Measurements from ENCODE around the gene LCN15. TPM values are rescaled to one million over a fixed set of nuclear protein-coding genes. Genes with fewer than 3 reads are reported as not detected.
A peak's percentile ranks its signal among the peaks of the same experiment; 100 is the strongest.
"Not testable (repeated sequence)": the region's sequence is repeated elsewhere in the genome, so short reads cannot be mapped to it uniquely, and the experiment has no call there.

Gene LCN15
- total RNA-seq, 1 experiment from 2014 or later = not detected

DNA sequence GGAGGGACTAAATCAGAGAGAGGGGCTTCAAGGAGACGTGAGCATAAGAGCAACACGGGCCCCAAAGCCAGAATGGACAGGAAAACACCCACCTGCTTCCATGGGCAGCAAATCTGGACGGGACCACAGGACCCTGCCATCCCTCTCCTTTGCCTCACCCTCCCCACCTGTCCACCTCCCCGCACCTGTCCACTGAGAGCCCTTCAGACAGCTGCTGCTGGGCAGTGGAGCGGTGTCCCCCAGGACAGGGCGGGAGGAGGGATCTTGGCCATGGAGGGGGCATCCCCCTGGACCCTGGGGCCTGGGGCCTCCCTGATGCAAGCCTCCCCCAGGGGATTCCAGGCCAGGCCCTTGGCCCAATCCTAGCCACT is 34.4 kb upstream of the LCN15 start:
- no peak overlapping the region for H2AK5ac ChIP-seq (ENCODE audit: insufficient read length, low read length)
- H3K27me3 Mint-ChIP-seq (ENCODE audit: low read depth) = peaks cover 44% of the 10 kb centered on the region
- no peak overlapping the region for H3K4me2 ChIP-seq (ENCODE audit: insufficient read depth, insufficient read length, low read length)
- no peak overlapping the region for H2BK12ac ChIP-seq (ENCODE audit: insufficient read length, low read depth, low read length)
- H3K9me3 Mint-ChIP-seq = no peaks in the 10 kb centered on the region
- H2BK5ac ChIP-seq (ENCODE audit: insufficient read length, low read length) = no peak overlapping the region
- no peak overlapping the region for H2BK15ac ChIP-seq (ENCODE audit: low read depth, low read length)
- no peak overlapping the region for H3K56ac ChIP-seq (ENCODE audit: insufficient read length, low read depth, low read length)
- H3K9ac ChIP-seq (ENCODE audit: extremely low read depth, insufficient read length, low read length) = no peak overlapping the region
- no peaks in the 10 kb centered on the region; the same call in 1 of the 2 replicates for H3K4me1 ChIP-seq (ENCODE audit: insufficient read depth, low read length)
- H3K9me3 ChIP-seq (ENCODE audit: control insufficient read depth, low read depth, low read length) = no peaks in the 10 kb centered on the region
- no peak overlapping the region for H3K27ac ChIP-seq (ENCODE audit: insufficient read length, low read depth, low read length)
- DNase-seq = no peak
- H3K4me3 Mint-ChIP-seq = peak overlapping the region in 1 of 2 experiments; percentile 51; a peak in 1 of 5 replicates
- H4K8ac ChIP-seq (replicated peaks; ENCODE audit: insufficient read length, low read depth, low read length) = no peak overlapping the region
- peaks cover 20 to 31% of the 10 kb centered on the region in 2 experiments for H3K4me1 Mint-ChIP-seq
- no peak overlapping the region for H3K27ac Mint-ChIP-seq
- WGBS (ENCODE audit: extremely low coverage, insufficient read length, low lambda C conversion rate) = no CpG with 5 or more reads among the region's 6 CpGs
- no peak overlapping the region; the same call in 1 of the 2 replicates for H3K14ac ChIP-seq (ENCODE audit: insufficient read depth, low read length)
- no peaks in the 10 kb centered on the region for H3K79me2 ChIP-seq (ENCODE audit: insufficient read depth, low read length)
- no peak overlapping the region for H2AFZ ChIP-seq (ENCODE audit: low read length)
- no peak overlapping the region for H2BK20ac ChIP-seq (ENCODE audit: low read depth, low read length, poor library complexity, severe bottlenecking)
- H3K27me3 ChIP-seq (ENCODE audit: insufficient read depth, low read length) = no peaks in the 10 kb centered on the region; the same call in 1 of the 2 replicates
- H2BK120ac ChIP-seq (ENCODE audit: low read depth, low read length, poor library complexity, severe bottlenecking) = no peak overlapping the region
- TF ChIP-seq, protein P1, sequence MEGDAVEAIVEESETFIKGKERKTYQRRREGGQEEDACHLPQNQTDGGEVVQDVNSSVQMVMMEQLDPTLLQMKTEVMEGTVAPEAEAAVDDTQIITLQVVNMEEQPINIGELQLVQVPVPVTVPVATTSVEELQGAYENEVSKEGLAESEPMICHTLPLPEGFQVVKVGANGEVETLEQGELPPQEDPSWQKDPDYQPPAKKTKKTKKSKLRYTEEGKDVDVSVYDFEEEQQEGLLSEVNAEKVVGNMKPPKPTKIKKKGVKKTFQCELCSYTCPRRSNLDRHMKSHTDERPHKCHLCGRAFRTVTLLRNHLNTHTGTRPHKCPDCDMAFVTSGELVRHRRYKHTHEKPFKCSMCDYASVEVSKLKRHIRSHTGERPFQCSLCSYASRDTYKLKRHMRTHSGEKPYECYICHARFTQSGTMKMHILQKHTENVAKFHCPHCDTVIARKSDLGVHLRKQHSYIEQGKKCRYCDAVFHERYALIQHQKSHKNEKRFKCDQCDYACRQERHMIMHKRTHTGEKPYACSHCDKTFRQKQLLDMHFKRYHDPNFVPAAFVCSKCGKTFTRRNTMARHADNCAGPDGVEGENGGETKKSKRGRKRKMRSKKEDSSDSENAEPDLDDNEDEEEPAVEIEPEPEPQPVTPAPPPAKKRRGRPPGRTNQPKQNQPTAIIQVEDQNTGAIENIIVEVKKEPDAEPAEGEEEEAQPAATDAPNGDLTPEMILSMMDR (conservative IDR thresholded peaks at IDR 0.05) = no peak
- no peaks in the 10 kb centered on the region for H4K20me1 ChIP-seq (ENCODE audit: control insufficient read depth, insufficient read depth, insufficient read length)
- no peak overlapping the region for H3K23ac ChIP-seq (ENCODE audit: insufficient read length, low read depth, low read length)
- no peak overlapping the region for H4K91ac ChIP-seq (ENCODE audit: insufficient read length, low read depth, low read length)
- peaks cover 15% of the 10 kb centered on the region for H3K23me2 ChIP-seq (ENCODE audit: insufficient read length, low read depth, low read length, poor library complexity, severe bottlenecking)
- H3K4ac ChIP-seq (ENCODE audit: low read depth, low read length) = no peak overlapping the region
- no peaks in the 10 kb centered on the region for H3K79me1 ChIP-seq (ENCODE audit: insufficient read depth, low read depth, low read length, poor library complexity, severe bottlenecking)
- H3K18ac ChIP-seq (ENCODE audit: insufficient read length, low read depth, low read length) = no peak overlapping the region
- H3T11ph ChIP-seq (ENCODE audit: low read length) = no peak overlapping the region
- no peak overlapping the region for H4K5ac ChIP-seq (ENCODE audit: insufficient read length, low read depth, low read length)
- peaks cover 0 to 5% (median 3%) of the 10 kb centered on the region in 3 experiments; a peak in 3 of 7 replicates for H3K36me3 Mint-ChIP-seq (ENCODE audit: insufficient read depth in 1 of 3, low read depth in 3 of 3)

DNA sequence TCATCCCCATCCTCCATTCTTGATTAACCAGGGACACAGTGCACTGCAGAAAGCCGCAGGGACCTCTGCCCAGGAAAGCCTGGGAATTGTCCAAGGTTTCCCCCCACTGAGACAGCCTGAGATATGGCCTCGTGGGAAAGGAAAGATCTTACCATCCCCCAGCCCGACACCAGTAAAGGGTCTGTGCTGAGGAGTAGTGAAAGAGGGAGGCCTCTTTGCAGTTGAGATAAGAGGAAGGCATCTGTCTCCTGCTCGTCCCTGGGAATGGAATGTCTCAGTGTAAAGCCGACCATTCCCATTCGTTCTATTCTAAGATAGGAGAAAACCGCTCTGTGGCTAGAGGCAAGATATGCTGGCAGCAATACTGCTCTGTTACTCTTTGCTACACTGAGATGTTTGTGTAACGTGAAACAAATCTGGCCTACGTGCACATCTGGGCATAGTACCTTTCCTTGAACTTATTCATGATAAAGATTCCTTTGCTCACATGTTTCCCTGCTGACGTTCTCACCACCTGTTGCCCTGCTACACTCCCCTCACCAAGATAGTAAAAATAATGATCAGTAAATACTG is 32.5 kb upstream of the LCN15 start:
- not testable (repeated sequence) for H2BK15ac ChIP-seq (ENCODE audit: low read depth, low read length); H3K9me3 Mint-ChIP-seq; H2BK120ac ChIP-seq (ENCODE audit: low read depth, low read length, poor library complexity, severe bottlenecking); H4K5ac ChIP-seq (ENCODE audit: insufficient read length, low read depth, low read length); H3K36me3 Mint-ChIP-seq (ENCODE audit: insufficient read depth in 1 of 3, low read depth in 3 of 3); H2AK5ac ChIP-seq (ENCODE audit: insufficient read length, low read length); H3K79me1 ChIP-seq (ENCODE audit: insufficient read depth, low read depth, low read length, poor library complexity, severe bottlenecking); H3K27ac ChIP-seq (ENCODE audit: insufficient read length, low read depth, low read length); H3K9me3 ChIP-seq (ENCODE audit: control insufficient read depth, low read depth, low read length); H3K23ac ChIP-seq (ENCODE audit: insufficient read length, low read depth, low read length); DNase-seq; H3K56ac ChIP-seq (ENCODE audit: insufficient read length, low read depth, low read length); H3K79me2 ChIP-seq (ENCODE audit: insufficient read depth, low read length); H3K4me2 ChIP-seq (ENCODE audit: insufficient read depth, insufficient read length, low read length); H2BK20ac ChIP-seq (ENCODE audit: low read depth, low read length, poor library complexity, severe bottlenecking); H3K27ac Mint-ChIP-seq; H4K8ac ChIP-seq (replicated peaks; ENCODE audit: insufficient read length, low read depth, low read length); H4K20me1 ChIP-seq (ENCODE audit: control insufficient read depth, insufficient read depth, insufficient read length); H3K27me3 ChIP-seq (ENCODE audit: insufficient read depth, low read length); H3K4me3 Mint-ChIP-seq; H3K4me1 ChIP-seq (ENCODE audit: insufficient read depth, low read length); H3K4ac ChIP-seq (ENCODE audit: low read depth, low read length); H3K9ac ChIP-seq (ENCODE audit: extremely low read depth, insufficient read length, low read length); H2AFZ ChIP-seq (ENCODE audit: low read length); H4K91ac ChIP-seq (ENCODE audit: insufficient read length, low read depth, low read length); H3K14ac ChIP-seq (ENCODE audit: insufficient read depth, low read length); H2BK5ac ChIP-seq (ENCODE audit: insufficient read length, low read length); H2BK12ac ChIP-seq (ENCODE audit: insufficient read length, low read depth, low read length); H3K18ac ChIP-seq (ENCODE audit: insufficient read length, low read depth, low read length); H3T11ph ChIP-seq (ENCODE audit: low read length)
- no CpG with 5 or more reads among the region's 10 CpGs for WGBS (ENCODE audit: extremely low coverage, insufficient read length, low lambda C conversion rate)
- Mint-ChIP-seq H3K27me3 (ENCODE audit: low read depth) (peaks cover 36% of the 10 kb centered on the region), H3K4me1 (peaks cover 21 to 35% of the 10 kb centered on the region in 2 experiments)
- H3K23me2 ChIP-seq (ENCODE audit: insufficient read length, low read depth, low read length, poor library complexity, severe bottlenecking) = peaks cover 15% of the 10 kb centered on the region
